ENCODE results near the gene DOK7. TPM values are rescaled to one million over a fixed set of nuclear protein-coding genes. Genes with fewer than 3 reads are reported as not detected.

Gene DOK7
- total RNA-seq, 1 donor from 2014 or later = not detected

- H3K27ac Mint-ChIP-seq (ENCODE audit: unreplicated experiment) = no peak overlapping the region
- no peak overlapping the region for H3K4me3 Mint-ChIP-seq
- DNase-seq (ENCODE audit: low read depth, low spot score) = no peak
- H3K36me3 Mint-ChIP-seq (ENCODE audit: low read depth) = peaks cover 11% of the 10 kb centered on the region
- no peak for TF ChIP-seq CTCF (conservative IDR thresholded peaks at IDR 0.05)
- no peaks in the 10 kb centered on the region for H3K27me3 Mint-ChIP-seq (ENCODE audit: low read depth)
- H3K4me1 Mint-ChIP-seq = no peaks in the 10 kb centered on the region
- H3K9me3 Mint-ChIP-seq = no peaks in the 10 kb centered on the region
These were observed 54.0 kb downstream of the DOK7 start for GRCh38 chr4:3516836-3517730.

DNA sequence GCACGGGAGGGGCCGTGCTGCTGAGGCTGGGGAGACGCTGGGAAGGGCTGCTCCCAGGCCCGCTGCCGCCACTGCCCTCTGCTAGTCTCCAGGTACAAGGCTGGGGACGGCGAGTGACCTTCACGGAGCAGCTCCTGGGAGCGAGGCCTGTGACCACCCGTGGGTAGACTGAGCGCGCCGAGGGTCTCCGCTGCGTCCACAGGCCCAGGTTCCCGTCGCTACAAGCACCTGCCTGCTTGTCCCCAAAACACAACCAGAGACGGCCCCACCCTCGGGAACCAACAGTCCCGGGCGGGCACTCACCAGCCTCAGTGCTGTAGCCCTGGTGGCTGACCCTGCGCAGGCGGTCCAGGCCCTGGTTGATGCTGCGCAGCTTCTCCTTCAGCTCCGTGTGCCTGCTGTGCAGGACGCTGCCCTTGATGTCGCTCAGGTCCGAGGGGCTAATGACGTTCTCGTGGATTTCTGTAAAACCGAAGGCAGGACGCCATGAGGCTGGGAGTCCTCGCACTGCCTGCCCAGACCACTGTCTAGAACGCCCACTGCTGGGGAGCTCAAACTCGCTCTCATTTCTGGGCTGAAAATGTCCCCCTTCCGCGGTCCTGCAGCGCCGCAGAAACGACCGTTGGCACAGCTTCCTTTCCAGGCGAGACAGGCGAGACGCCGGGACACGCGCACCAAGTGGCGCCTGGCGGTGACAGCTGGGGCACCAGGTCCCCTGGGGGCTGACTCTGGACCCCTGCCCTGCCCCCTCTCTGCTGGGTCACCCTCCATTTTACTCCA, 54.8 kb downstream of the DOK7 start:
- Mint-ChIP-seq H3K4me1 (no peaks in the 10 kb centered on the region), H3K4me3 (no peak overlapping the region), H3K27me3 (ENCODE audit: low read depth) (no peaks in the 10 kb centered on the region), H3K9me3 (no peaks in the 10 kb centered on the region), H3K27ac (ENCODE audit: unreplicated experiment) (no peak overlapping the region), H3K36me3 (ENCODE audit: low read depth) (peaks cover 6% of the 10 kb centered on the region)
- DNase-seq (ENCODE audit: low read depth, low spot score) = no peak
- TF ChIP-seq CTCF (conservative IDR thresholded peaks at IDR 0.05) = no peak

DNA sequence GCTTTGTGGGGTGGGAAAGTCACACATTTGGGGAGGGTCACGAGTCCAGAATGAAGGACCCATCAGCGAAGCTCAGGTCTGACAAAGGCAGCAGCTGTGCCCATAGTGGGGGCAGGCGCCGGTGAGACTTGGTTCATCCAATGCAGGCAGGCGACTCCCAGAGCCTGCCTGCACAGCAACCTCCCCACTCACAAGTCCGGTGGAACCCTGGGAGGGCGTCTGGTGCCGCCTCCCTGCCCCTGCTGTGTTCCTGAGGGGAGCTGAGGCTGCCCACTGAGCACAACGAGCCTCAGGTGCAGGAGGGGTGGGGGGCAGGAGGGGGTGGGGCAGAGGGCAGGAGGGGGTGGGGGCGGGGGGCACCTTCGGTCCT, 55.4 kb downstream of the DOK7 start:
- no peak for DNase-seq (ENCODE audit: low read depth, low spot score)
- Mint-ChIP-seq H3K36me3 (ENCODE audit: low read depth) (peaks cover 3% of the 10 kb centered on the region), H3K27ac (ENCODE audit: unreplicated experiment) (no peak overlapping the region)

GRCh38 chr4:3518941-3519340, 55.8 kb downstream of the DOK7 start:
- Mint-ChIP-seq H3K9me3 (no peaks in the 10 kb centered on the region), H3K4me3 (no peak overlapping the region), H3K36me3 (ENCODE audit: low read depth) (peaks cover 3% of the 10 kb centered on the region), H3K4me1 (no peaks in the 10 kb centered on the region), H3K27ac (ENCODE audit: unreplicated experiment) (no peak overlapping the region), H3K27me3 (ENCODE audit: low read depth) (no peaks in the 10 kb centered on the region)
- TF ChIP-seq CTCF (conservative IDR thresholded peaks at IDR 0.05) = no peak
- no peak for DNase-seq (ENCODE audit: low read depth, low spot score)

More for the DNA sequence above, 55.4 kb downstream of the DOK7 start:
- no peak for TF ChIP-seq CTCF (conservative IDR thresholded peaks at IDR 0.05)
- H3K9me3 Mint-ChIP-seq = no peaks in the 10 kb centered on the region
- no peaks in the 10 kb centered on the region for H3K4me1 Mint-ChIP-seq
- no peaks in the 10 kb centered on the region for H3K27me3 Mint-ChIP-seq (ENCODE audit: low read depth)
- no peak overlapping the region for H3K4me3 Mint-ChIP-seq

- H3K27me3 Mint-ChIP-seq (ENCODE audit: low read depth) = no peaks in the 10 kb centered on the region
- DNase-seq (ENCODE audit: low read depth, low spot score) = no peak
- no peak for TF ChIP-seq CTCF (conservative IDR thresholded peaks at IDR 0.05)
- no peak overlapping the region for H3K4me3 Mint-ChIP-seq
- no peak overlapping the region for H3K27ac Mint-ChIP-seq (ENCODE audit: unreplicated experiment)
- no peaks in the 10 kb centered on the region for H3K4me1 Mint-ChIP-seq
- no peaks in the 10 kb centered on the region for H3K9me3 Mint-ChIP-seq
- peaks cover 2% of the 10 kb centered on the region for H3K36me3 Mint-ChIP-seq (ENCODE audit: low read depth)
These were observed 56.6 kb downstream of the DOK7 start for GRCh38 chr4:3519468-3520264.

Data from neural crest cell (in vitro differentiated cells).